Activated CD8-positive, alpha-beta memory T cell treated with anti-CD3 and anti-CD28 coated beads for 24 hours (primary cell): ENCODE measurements around the gene JDP2.
"Not testable (repeated sequence)": the region's sequence is repeated elsewhere in the genome, so short reads cannot be mapped to it uniquely, and the experiment has no call there.

Source experiments
- DNase-seq: peaks from one replicate; pipeline ENCODE4 v3.0.0-alpha.2; 2020

JDP2 gene, protein sequence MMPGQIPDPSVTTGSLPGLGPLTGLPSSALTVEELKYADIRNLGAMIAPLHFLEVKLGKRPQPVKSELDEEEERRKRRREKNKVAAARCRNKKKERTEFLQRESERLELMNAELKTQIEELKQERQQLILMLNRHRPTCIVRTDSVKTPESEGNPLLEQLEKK

DNA sequence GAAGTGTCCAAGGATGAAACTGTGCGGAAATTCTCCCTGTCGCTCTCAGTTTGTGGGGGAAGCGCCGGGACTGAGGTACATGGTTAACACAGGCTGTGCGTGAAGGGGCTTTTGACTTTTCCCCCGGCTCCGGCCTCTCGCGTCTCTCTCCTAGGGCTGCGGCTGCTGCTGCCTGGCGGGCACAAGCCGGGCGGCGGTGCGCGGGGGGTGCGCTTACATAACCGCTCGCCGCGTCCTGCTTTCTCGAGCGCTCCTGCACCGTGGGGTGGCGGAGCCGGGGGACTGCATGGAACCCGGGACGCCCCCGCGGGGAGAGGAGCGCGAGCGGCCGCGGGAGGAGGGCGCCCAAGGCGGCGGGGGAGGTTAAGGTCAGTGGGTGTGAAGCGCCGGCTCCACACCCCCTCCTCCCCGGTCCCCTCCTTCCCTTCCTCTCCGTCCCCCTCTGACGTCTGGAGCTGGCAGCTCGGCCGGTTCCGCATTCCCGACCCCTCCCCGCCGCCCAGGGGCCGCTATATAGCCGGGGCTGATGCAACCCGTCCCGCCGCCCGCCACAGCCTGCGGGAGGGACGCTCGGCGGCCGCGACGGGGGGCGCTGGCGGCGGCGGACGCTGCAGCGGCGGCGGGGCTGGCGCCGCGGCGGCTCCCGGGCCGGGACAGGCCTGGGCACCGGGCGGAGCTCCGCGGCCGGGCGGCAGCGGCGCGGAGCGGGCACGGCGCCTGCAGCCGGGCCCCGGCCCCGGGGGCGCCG lies at the start of gene JDP2:
Gene JDP2 (plus strand): TSS at position 541 of the 748 bp plus-strand sequence. CDS start 9,899 bp downstream, outside the sequence.
- DNase-seq: peak; percentile 75

- DNase-seq: no peak
Measured at GRCh38 chr14:75379246-75379929, 48.4 kb upstream of the JDP2 start.

DNA sequence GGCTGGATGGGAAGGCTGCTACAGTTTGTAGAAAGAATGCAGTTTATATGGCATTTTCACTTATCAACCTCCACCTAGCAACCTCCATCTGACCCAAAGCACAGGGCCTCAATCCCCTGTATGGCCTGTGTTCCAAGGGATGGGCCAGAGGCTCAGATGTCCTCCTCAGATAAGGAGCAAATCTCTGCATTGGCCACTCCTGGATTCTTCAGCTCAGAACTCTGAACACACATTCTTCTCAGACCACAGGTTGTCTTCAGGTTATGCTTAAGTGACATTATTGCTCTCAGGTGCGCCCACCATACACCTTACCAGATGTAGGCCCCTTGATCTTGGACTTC lies 47.9 kb upstream of the JDP2 start:
- DNase-seq: no peak

DNA sequence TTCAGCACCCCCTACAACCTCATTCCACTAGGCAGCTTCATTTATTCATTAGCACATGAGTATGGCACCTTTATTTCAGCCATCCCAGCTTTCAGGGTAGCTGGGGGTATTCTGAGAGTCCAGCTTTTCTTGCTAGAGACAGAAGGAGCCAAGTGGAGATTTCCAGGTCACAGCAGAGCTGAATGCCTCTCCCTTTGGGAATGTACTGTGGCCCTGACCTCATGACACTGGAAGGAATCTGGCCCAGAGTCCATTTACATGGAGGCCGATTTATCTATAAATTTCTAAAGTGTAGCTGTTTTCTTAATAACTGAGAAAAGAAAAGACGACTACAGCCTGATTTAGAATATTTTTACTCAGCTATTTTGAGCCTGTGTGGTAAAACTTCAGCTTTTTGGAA lies 47.2 kb upstream of the JDP2 start:
- DNase-seq: no peak

DNA sequence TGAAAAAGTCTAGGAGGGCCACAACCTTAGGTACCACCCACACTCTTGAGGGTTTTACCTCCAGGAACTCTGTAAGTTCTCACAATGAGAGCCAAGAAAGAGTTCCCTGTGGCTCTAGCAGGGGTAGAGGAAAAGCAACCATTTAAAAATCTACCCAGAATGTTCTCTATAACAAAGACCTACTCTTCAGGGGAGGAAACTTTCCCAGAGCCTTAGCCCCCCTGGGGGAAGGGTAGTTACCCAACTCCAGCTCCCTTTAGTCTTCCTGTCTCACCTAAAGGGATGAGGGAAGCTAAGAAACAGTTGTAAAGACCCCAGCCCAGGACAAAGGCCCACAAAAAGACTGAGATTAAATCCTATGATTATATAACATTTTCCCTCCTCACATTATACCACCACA lies 46.2 kb upstream of the JDP2 start:
- DNase-seq: peak; percentile 13

- not testable (repeated sequence) for DNase-seq
Measured at GRCh38 chr14:75383219-75383618, 44.6 kb upstream of the JDP2 start.

- DNase-seq: no peak
Measured at GRCh38 chr14:75383721-75384120, 44.1 kb upstream of the JDP2 start.

DNA sequence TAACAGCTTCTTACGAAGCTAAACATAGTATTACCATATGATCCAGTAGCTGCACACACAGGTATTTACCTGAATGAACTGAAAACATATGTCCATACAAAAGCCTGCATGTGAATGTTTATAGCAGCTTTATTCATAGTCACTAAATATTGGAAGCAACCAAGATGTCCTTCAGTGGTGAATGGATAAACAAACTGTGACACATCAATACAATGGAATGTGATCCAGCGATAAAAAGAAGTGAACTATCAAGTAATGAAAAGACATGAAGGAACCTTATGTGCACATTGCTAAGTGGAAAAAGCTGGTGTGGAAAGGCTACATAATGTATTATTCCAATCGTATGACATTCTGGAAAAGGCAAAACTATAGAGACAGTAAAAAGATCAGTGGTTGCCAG lies 38.1 kb upstream of the JDP2 start:
- no peak for DNase-seq

DNA sequence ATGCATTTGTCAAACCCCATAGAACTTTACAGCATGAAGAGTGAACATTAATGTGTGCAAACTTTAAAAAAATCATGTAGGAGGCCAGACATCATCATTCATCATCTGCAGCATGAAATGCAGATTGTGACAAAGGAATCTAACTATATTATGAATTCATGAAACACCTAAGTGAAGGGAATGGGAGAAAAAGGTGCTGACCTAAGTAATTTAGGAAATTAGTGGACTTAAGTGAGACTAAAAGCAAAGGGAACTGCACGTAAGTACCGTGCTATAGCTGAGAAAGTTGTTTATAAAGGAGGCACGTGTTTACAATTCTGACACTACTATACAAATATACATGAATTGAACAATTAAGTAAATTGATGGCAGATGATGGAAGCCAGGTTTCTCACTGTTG lies 37.6 kb upstream of the JDP2 start:
- DNase-seq: no peak

GRCh38 chr14:75391953-75392352 lies 35.9 kb upstream of the JDP2 start:
- no peak for DNase-seq

DNA sequence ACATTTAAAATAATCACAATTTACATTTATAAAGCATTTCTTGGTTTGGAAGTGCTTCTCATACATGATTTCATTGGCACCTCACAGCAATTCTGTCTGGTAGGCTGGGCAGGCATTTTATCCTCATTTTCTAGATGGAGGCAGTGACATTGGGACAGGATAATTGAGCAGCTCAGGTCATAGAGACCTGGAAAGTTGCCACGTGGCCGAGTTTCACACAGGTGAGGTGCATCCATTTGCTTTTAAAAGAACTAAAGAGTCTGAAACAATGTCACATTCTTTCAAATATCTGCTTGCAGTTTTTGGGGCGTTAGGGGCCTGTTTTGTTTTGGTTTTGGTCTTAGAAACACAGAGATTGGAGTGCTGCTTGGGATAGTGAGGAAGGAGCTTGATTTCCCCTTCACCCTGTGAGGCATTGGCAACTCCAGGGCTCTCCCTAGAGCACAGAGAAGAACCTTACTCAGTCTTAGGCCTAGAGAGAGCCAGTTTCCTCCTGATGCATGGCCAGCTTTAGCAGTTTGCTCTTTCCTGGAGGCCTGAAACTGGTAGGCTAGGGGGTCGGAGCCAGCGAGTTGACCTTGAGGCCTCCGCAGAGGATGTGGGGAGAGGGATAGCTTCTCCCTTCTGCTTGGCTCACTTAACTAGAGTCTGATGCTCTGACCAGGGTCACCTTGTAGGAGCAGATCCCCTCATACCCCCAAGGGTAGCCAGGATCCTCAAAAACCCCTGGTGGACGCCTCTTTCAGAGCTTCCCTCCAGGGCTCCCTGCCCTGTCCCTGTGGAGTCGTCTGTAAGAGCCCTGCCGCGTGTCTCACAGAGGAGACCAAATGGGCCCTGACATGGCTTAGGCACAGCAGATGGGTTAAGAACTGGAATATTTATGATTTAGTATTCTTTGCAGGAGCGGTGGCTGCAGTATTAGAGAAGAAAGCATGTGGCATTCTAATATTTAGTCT lies 34.9 kb upstream of the JDP2 start:
- DNase-seq: no peak

GRCh38 chr14:75393794-75394193 lies 34.0 kb upstream of the JDP2 start:
- no peak for DNase-seq

GRCh38 chr14:75395862-75396261 lies 32.0 kb upstream of the JDP2 start:
- no peak for DNase-seq

GRCh38 chr14:75399321-75399720 lies 28.5 kb upstream of the JDP2 start:
- DNase-seq: no peak

GRCh38 chr14:75399843-75400775 lies 27.7 kb upstream of the JDP2 start:
- DNase-seq: no peak

DNA sequence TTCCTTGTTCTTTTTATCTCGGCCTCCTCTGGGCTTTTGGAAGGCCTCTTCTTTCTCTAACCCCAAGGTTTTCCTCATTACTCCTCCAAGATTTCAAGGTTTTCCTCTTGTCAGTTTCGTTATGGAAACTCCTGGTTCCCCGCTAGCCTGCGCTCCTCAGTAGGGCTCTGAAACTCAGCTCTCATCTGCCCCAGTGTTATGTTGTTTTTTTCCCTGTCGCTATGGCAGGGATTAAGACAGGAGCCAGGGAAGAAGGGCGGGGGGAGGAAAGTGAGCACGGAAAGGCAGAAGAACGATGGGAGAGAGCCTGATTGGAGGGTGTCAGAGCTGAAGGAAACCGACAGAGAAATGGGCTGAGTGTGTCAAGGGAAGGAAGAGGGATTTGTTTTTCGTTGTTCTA lies 26.5 kb upstream of the JDP2 start:
- no peak for DNase-seq

- DNase-seq: no peak
Measured at GRCh38 chr14:75402867-75403413, 24.9 kb upstream of the JDP2 start.

- DNase-seq: no peak
Measured at GRCh38 chr14:75404847-75405246, 23.0 kb upstream of the JDP2 start.

DNA sequence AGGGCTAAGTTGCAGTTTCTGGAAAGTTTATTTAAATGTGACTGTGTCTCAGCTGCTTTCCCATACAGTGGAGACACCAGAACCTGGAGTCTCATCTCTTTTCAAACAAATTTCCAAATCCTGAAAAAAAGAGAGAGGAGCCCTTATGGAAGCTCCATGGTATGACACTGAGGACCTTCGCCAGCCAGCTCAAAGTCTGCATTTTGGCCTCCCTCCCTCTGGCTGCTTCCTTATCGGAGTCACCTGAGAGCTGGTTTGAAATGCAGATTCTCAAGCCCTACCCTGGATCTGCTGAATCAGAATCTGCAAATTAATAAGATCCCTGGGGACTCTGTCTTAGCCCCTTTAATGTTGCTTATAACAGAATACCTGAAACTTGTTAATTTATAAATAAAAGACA lies 21.7 kb upstream of the JDP2 start:
- DNase-seq: no peak

DNA sequence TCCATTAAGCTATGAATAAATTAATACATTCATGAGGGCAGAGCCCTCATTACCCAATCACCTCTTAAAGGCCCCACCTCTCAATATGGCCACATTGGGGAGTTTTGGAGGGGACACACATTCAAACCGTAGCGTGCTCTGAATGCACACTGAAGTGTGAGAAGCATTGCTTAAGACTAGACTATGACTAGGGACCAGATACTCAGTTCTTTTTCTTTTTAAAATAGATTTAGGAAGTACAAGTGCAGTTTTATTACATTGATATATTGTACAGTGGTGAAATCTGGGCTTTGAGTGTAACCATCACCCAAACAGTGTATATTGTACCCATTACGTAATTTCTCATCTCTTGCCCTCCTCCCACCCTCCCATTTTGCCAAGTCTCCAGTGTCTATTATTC lies 21.0 kb upstream of the JDP2 start:
- no peak for DNase-seq

GRCh38 chr14:75409316-75410205 lies 18.3 kb upstream of the JDP2 start:
- DNase-seq: no peak
